K562 (cell line): ENCODE data around the gene MRI1. TPM values are rescaled to one million over a fixed set of nuclear protein-coding genes. Genes with fewer than 3 reads are reported as not detected.
A peak's percentile ranks its signal among the peaks of the same experiment; 100 is the strongest.

Experiments
- BRD9 ChIP-seq: fragments of 450-650 bp; IDR thresholded peaks from 2 replicates; pipeline ENCODE4 v1.6.1; 2018; ENCODE audit warnings: low read depth; ENCODE audit not compliant: partially characterized antibody
- CBX5 ChIP-seq: IDR thresholded peaks from 2 replicates; pipeline ENCODE4 v1.6.1; 2014; ENCODE audit warnings: low read depth, borderline replicate concordance
- DEAF1 ChIP-seq: fragments of 450-650 bp; formaldehyde crosslinking; IDR thresholded peaks from 2 replicates; pipeline ENCODE4 v1.4.0; 2020; ENCODE audit warnings: mild to moderate bottlenecking, moderate library complexity
- E2F6 ChIP-seq, 2 experiments: IDR thresholded peaks; 2 replicates each; pipeline ENCODE4 v1.6.1; 2011; ENCODE audit warnings: borderline replicate concordance in 1 of 2, control low read depth in 1 of 2, low read depth in 1 of 2, low read length in 1 of 2, mild to moderate bottlenecking in 1 of 2, mixed read lengths in 1 of 2, moderate library complexity in 1 of 2; ENCODE audit not compliant: insufficient read depth in 1 of 2, insufficient read length in 1 of 2, poor library complexity in 1 of 2, severe bottlenecking in 1 of 2; ENCODE audit errors: extremely low read depth in 1 of 2
- MCM3 ChIP-seq: fragments of 450-650 bp; IDR thresholded peaks from 2 replicates; pipeline ENCODE4 v1.6.1; 2016
- MYBL2 ChIP-seq, 2 experiments: fragments of 450-650 bp in 1 of 2; sonication (generic) in 1 of 2; formaldehyde crosslinking in 1 of 2; IDR thresholded peaks; 2 replicates each; pipeline versions ENCODE4 v1.6.1 to v1.8.1; 2017 to 2022; ENCODE audit warnings: borderline replicate concordance in 1 of 2, inconsistent platforms in 1 of 2, low read depth in 1 of 2, mild to moderate bottlenecking in 1 of 2, missing genetic modification reagents in 1 of 2, moderate library complexity in 1 of 2
- NR2F6 ChIP-seq: fragments of 450-650 bp; formaldehyde crosslinking; IDR thresholded peaks from 2 replicates; pipeline ENCODE4 v1.4.0; 2020; ENCODE audit warnings: mild to moderate bottlenecking
- PHF20 ChIP-seq: fragments of 450-650 bp; IDR thresholded peaks from 2 replicates; pipeline ENCODE4 v1.6.1; 2018; ENCODE audit not compliant: partially characterized antibody
- POLR2G ChIP-seq: fragments of 200-400 bp; formaldehyde crosslinking; IDR thresholded peaks from 2 replicates; pipeline ENCODE4 v1.6.1; 2017; ENCODE audit warnings: low read depth, mild to moderate bottlenecking, antibody characterized with exemption, low read length, moderate library complexity
- RAD51 ChIP-seq: fragments of 450-650 bp; IDR thresholded peaks from 2 replicates; pipeline ENCODE4 v1.7.1; 2016; ENCODE audit warnings: low read depth, mild to moderate bottlenecking, borderline replicate concordance
- RBM17 ChIP-seq: fragments of 200-400 bp; formaldehyde crosslinking; IDR thresholded peaks from 2 replicates; pipeline ENCODE4 v1.6.1; 2017; ENCODE audit warnings: low read depth, mild to moderate bottlenecking, low read length, borderline replicate concordance
- RFX1 ChIP-seq: fragments of 450-650 bp; IDR thresholded peaks from 2 replicates; pipeline ENCODE4 v1.6.1; 2016; ENCODE audit warnings: mild to moderate bottlenecking, moderate library complexity
- SRSF7 ChIP-seq: fragments of 200-400 bp; formaldehyde crosslinking; optimal IDR thresholded peaks from 2 replicates; pipeline ENCODE3; 2017; ENCODE audit warnings: mild to moderate bottlenecking, low read depth, low read length
- STAT6 ChIP-seq: sonication (generic); formaldehyde crosslinking; IDR thresholded peaks from 2 replicates; pipeline ENCODE4 v1.8.1; 2023; ENCODE audit warnings: mild to moderate bottlenecking, missing genetic modification reagents
- TCF7 ChIP-seq: sonication (generic); IDR thresholded peaks from 2 replicates; pipeline ENCODE4 v1.6.1; 2016; ENCODE audit warnings: antibody characterized with exemption, borderline replicate concordance
- ZBTB5 ChIP-seq: fragments of 450-650 bp; IDR thresholded peaks from 2 replicates; pipeline ENCODE4 v1.6.1; 2017; ENCODE audit warnings: antibody characterized with exemption
- ZNF316 ChIP-seq: fragments of 450-650 bp; IDR thresholded peaks from 2 replicates; pipeline ENCODE4 v1.6.1; 2016
- polyA plus RNA-seq, 8 experiments: library from polyadenylated mRNA; depleted of rRNA in 4 of 8; stranded (reverse) in 5 of 8; unstranded in 3 of 8; fragments of >200 nt; fragmentation: Nextera tagmentation in 2 of 8; fragmentation: Illumina TruSeq in 1 of 8; extraction: Ambion mirVana in 2 of 8; extraction: Trizol in 1 of 8; gene quantifications; 2 replicates each; pipeline versions ENCODE4 v1.2.1 to v1.2.3, GENCODE V29; 2011 to 2014; ENCODE audit warnings: inconsistent platforms in 1 of 8, missing spikeins in 1 of 8
- total RNA-seq, 7 experiments: library from RNA; depleted of rRNA in 6 of 7; stranded (reverse); fragments of >200 nt in 6 of 7; fragmentation: Illumina TruSeq in 2 of 7; extraction: Trizol in 2 of 7; gene quantifications; 2 replicates each; pipeline versions ENCODE4 v1.2.1 to v1.2.3, GENCODE V29; 2011 to 2021; ENCODE audit warnings: low replicate concordance in 1 of 7

MRI1 gene
- total and polyA plus RNA-seq, 9 of the 15 experiments (the other 6 are each of a cell fraction or from before 2014, with no cell fraction given) = 5.5 to 57.4 (median 28.2) TPM

GRCh38 chr19:13774217-13775191 is 10.2 kb downstream of the MRI1 start, which contains the start of gene C19orf53 (continued):
- TF ChIP-seq MYBL2 (IDR thresholded peaks at IDR 0.05; ENCODE audit: low read depth) = no peak; the same call in 1 of the 2 replicates
- TF ChIP-seq MYBL2 (CRISPR knock-in tag; IDR thresholded peaks at IDR 0.05; ENCODE audit: borderline replicate concordance) = no peak
- no peak for TF ChIP-seq BRD9
- TF ChIP-seq ZNF316 = peak; percentile 16; the same call in 1 of the 2 replicates
- no peak for TF ChIP-seq RAD51
- TF ChIP-seq STAT6 (CRISPR knock-in tag) = no peak
- peak in 1 of 2 experiments; percentile 17 for TF ChIP-seq E2F6 (IDR thresholded peaks at IDR 0.05; ENCODE audit: borderline replicate concordance in 1 of 2, extremely low read depth in 1 of 2, insufficient read depth in 1 of 2, insufficient read length in 1 of 2, low read depth in 1 of 2, low read length in 1 of 2, poor library complexity in 1 of 2, severe bottlenecking in 1 of 2)
- TF ChIP-seq PHF20 = peak; percentile 71
- no peak for TF ChIP-seq ZBTB5
- peak; percentile 96 for TF ChIP-seq POLR2G
- TF ChIP-seq MCM3 = no peak
- no peak for TF ChIP-seq TCF7
- TF ChIP-seq SRSF7 = no peak
- TF ChIP-seq RFX1 = peak; percentile 77
- no peak for TF ChIP-seq RBM17
- TF ChIP-seq DEAF1 (CRISPR knock-in tag) = no peak
- TF ChIP-seq NR2F6 (CRISPR knock-in tag) = 0 out of 2 replicates have a peak, but pooled peaks have one; percentile 17
- no peak for TF ChIP-seq CBX5
